Keratinocyte (primary cell): ENCODE results near the gene PITPNC1.

Source experiments
- EZH2 ChIP-seq: IDR thresholded peaks from one replicate; pipeline ENCODE4 v1.6.1; 2012; ENCODE audit warnings: inconsistent platforms, mild to moderate bottlenecking, low read length, moderate library complexity
- TF ChIP-seq, protein P1 (sequence below), 3 experiments: IDR thresholded peaks in 1 of 3; conservative IDR thresholded peaks in 1 of 3; optimal IDR thresholded peaks in 1 of 3; 2 replicates in 2 of 3; 3 replicates in 1 of 3; pipeline versions ENCODE3 to v1.5.1; 2011; ENCODE audit warnings: low read length in 3 of 3, mild to moderate bottlenecking in 3 of 3, moderate library complexity in 2 of 3, control low read depth in 1 of 3, inconsistent platforms in 1 of 3; ENCODE audit not compliant: insufficient read depth in 2 of 3; ENCODE audit errors: extremely low read depth in 1 of 3

DNA sequence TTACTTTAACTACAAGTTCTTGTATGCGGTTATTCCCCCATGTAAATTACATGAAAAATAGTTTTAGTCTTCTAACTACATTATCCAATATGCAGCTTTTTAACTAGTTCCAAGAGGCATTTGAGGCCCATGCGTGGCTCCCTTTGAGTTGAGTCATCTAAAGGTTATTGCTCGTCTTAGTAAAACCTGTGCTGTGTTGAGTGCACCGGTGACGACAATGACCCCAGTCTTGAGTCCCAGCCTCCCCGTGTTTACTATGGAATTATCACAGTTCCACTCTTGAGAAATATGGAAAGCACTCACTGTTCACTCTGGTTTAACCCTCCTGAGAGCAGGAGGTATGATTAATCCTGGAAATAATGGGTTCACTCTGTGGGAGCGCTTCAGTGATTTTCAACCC, 119.2 kb downstream of the PITPNC1 start:
- TF ChIP-seq, protein P1, sequence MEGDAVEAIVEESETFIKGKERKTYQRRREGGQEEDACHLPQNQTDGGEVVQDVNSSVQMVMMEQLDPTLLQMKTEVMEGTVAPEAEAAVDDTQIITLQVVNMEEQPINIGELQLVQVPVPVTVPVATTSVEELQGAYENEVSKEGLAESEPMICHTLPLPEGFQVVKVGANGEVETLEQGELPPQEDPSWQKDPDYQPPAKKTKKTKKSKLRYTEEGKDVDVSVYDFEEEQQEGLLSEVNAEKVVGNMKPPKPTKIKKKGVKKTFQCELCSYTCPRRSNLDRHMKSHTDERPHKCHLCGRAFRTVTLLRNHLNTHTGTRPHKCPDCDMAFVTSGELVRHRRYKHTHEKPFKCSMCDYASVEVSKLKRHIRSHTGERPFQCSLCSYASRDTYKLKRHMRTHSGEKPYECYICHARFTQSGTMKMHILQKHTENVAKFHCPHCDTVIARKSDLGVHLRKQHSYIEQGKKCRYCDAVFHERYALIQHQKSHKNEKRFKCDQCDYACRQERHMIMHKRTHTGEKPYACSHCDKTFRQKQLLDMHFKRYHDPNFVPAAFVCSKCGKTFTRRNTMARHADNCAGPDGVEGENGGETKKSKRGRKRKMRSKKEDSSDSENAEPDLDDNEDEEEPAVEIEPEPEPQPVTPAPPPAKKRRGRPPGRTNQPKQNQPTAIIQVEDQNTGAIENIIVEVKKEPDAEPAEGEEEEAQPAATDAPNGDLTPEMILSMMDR (optimal IDR thresholded peaks at IDR 0.05 in 1 of 3, IDR thresholded peaks at IDR 0.05 in 1 of 3, conservative IDR thresholded peaks at IDR 0.05 in 1 of 3; ENCODE audit: extremely low read depth in 1 of 3, insufficient read depth in 2 of 3, low read length in 3 of 3), result no peak
- TF ChIP-seq EZH2, result no peak
